Thyroid gland (tissue), 4 donors: ENCODE results near the gene ANP32A. TPM values are rescaled to one million over a fixed set of nuclear protein-coding genes. Genes with fewer than 3 reads are reported as not detected.

ENCODE experiments used
- DNase-seq, 2 donors: peaks; one replicate each; pipeline ENCODE4 v3.0.0-alpha.2; 2019
- H3K27ac ChIP-seq, 3 donors: fragments of 200-600 bp; sonication (generic); 1 replicate in 2 of 3; 2 replicates in 1 of 3; pipeline ENCODE4 v1.5.1; 2016 to 2019; ENCODE audit warnings: mild to moderate bottlenecking in 1 of 3, moderate library complexity in 1 of 3
- H3K27me3 ChIP-seq: fragments of 200-600 bp; sonication (generic); one replicate; pipeline ENCODE4 v1.5.1; 2019
- H3K36me3 ChIP-seq, 2 donors: fragments of 200-600 bp; sonication (generic); one replicate each; pipeline ENCODE4 v1.5.1; 2016 to 2019
- H3K4me1 ChIP-seq, 2 donors: fragments of 200-600 bp; sonication (generic); one replicate each; pipeline ENCODE4 v1.5.1; 2017 to 2019
- H3K4me3 ChIP-seq, 3 donors: fragments of 200-600 bp; sonication (generic); replicated peaks in 1 of 3; 1 replicate in 2 of 3; 2 replicates in 1 of 3; pipeline ENCODE4 v1.5.1; 2016; ENCODE audit warnings: mild to moderate bottlenecking in 1 of 3
- H3K9me3 ChIP-seq: fragments of 200-600 bp; sonication (generic); one replicate; pipeline ENCODE4 v1.5.1; 2017
- CTCF ChIP-seq, 6 experiments: fragments of 200-600 bp in 3 of 6; fragments of 450-650 bp in 3 of 6; sonication (generic) in 3 of 6; IDR thresholded peaks; one replicate each; pipeline ENCODE4 v1.5.1; 2016 to 2019; ENCODE audit warnings: antibody characterized with exemption in 6 of 6, mild to moderate bottlenecking in 2 of 6, inconsistent platforms in 1 of 6, moderate library complexity in 1 of 6
- POLR2A ChIP-seq, 2 donors: fragments of 450-650 bp; IDR thresholded peaks; one replicate each; pipeline ENCODE4 v1.6.1; 2017; ENCODE audit warnings: antibody characterized with exemption in 2 of 2, mild to moderate bottlenecking in 2 of 2, moderate library complexity in 1 of 2
- WGBS, 2 donors: methylation state at CpG; one replicate each; pipeline ENCODE4 v1.1.5; 2017; 5-methylcytosine and 5-hydroxymethylcytosine counted together
- intact Hi-C: fragments of 100-400 bp; cut with DNase I; formaldehyde crosslinking; loops from one replicate; pipeline ENCODE4 v1.15.1; 2023
- total RNA-seq, 4 donors: library from RNA; depleted of rRNA; stranded (reverse); fragments of >200 nt; gene quantifications; one replicate each; pipeline ENCODE4 v1.2.3, GENCODE V29; 2016

ANP32A gene
- total RNA-seq, 4 donors from 2014 or later = 65.4 to 116 (median 79.5) TPM

- 81 to 89% methylated on average over 3 of the region's 3 CpGs for WGBS, 2 donors
- Histone ChIP-seq H3K4me3 (no peak overlapping the region), H3K27me3 (no peaks in the 10 kb centered on the region), H3K4me1 (peaks cover 6 to 10% of the 10 kb centered on the region in 2 donors), H3K27ac (peak overlapping the region in 2 of 3 donors; percentile 5 to 15), H3K9me3 (no peaks in the 10 kb centered on the region), H3K36me3 (peaks cover 10% of the 10 kb centered on the region in 2 donors)
- no peak for DNase-seq
- TF ChIP-seq CTCF (IDR thresholded peaks at IDR 0.05) = no peak
- TF ChIP-seq POLR2A (IDR thresholded peaks at IDR 0.05) = no peak
- intact Hi-C loops = loop anchor here (10.0 kb wide), 1 partner anchor 100 kb away; no protein-coding TSS in a partner anchor
These were observed 45.5 kb downstream of the ANP32A start for GRCh38 chr15:68775236-68775577.

- H3K4me3 ChIP-seq = no peak overlapping the region
- DNase-seq = no peak
- 92 to 93% methylated on average over 3 of the region's 3 CpGs for WGBS, 2 donors
- H3K4me1 ChIP-seq = peaks cover 6 to 10% of the 10 kb centered on the region in 2 donors
- peak overlapping the region in 1 of 3 donors; percentile 15 for H3K27ac ChIP-seq
- H3K27me3 ChIP-seq = no peaks in the 10 kb centered on the region
- peaks cover 4 to 7% of the 10 kb centered on the region in 2 donors for H3K36me3 ChIP-seq
- no peaks in the 10 kb centered on the region for H3K9me3 ChIP-seq
- TF ChIP-seq CTCF (IDR thresholded peaks at IDR 0.05) = no peak
- TF ChIP-seq POLR2A (IDR thresholded peaks at IDR 0.05) = no peak
- intact Hi-C loops = loop anchor here (10.0 kb wide), 1 partner anchor 100 kb away; no protein-coding TSS in a partner anchor
These were observed 46.0 kb downstream of the ANP32A start for GRCh38 chr15:68774521-68775235.

- TF ChIP-seq CTCF (IDR thresholded peaks at IDR 0.05) (no peak), POLR2A (IDR thresholded peaks at IDR 0.05) (no peak)
- intact Hi-C loops = loop anchor here (10.0 kb wide), 1 partner anchor 101 kb away; no protein-coding TSS in a partner anchor
These were observed 46.6 kb downstream of the ANP32A start for GRCh38 chr15:68774120-68774519.

GRCh38 chr15:68773036-68773435 is 47.7 kb downstream of the ANP32A start:
- no peak for DNase-seq
- peaks cover 6 to 10% of the 10 kb centered on the region in 2 donors for H3K4me1 ChIP-seq
- TF ChIP-seq POLR2A (IDR thresholded peaks at IDR 0.05) (no peak), CTCF (IDR thresholded peaks at IDR 0.05) (no peak)
- H3K4me3 ChIP-seq = no peak overlapping the region
- H3K27me3 ChIP-seq = no peaks in the 10 kb centered on the region
- intact Hi-C loops = loop anchor here (10.0 kb wide), 1 partner anchor 102 kb away; no protein-coding TSS in a partner anchor
- no peaks in the 10 kb centered on the region for H3K9me3 ChIP-seq
- H3K36me3 ChIP-seq = no peaks in the 10 kb centered on the region
- H3K27ac ChIP-seq = no peak overlapping the region
- 92 to 95% methylated on average over 2 of the region's 2 CpGs for WGBS, 2 donors

More at GRCh38 chr15:68774120-68774519, 46.6 kb downstream of the ANP32A start:
- Histone ChIP-seq H3K4me1 (peaks cover 6 to 10% of the 10 kb centered on the region in 2 donors), H3K4me3 (no peak overlapping the region), H3K27me3 (no peaks in the 10 kb centered on the region), H3K36me3 (peaks cover 0 to 4% of the 10 kb centered on the region in 2 donors), H3K27ac (no peak overlapping the region), H3K9me3 (no peaks in the 10 kb centered on the region)
- no peak for DNase-seq
- WGBS, 2 donors = 90 to 93% methylated on average over 4 of the region's 4 CpGs

GRCh38 chr15:68770216-68770615 is 50.5 kb downstream of the ANP32A start:
- Histone ChIP-seq H3K36me3 (no peaks in the 10 kb centered on the region), H3K4me1 (peaks cover 4 to 6% of the 10 kb centered on the region in 2 donors), H3K27ac (no peak overlapping the region), H3K4me3 (no peak overlapping the region), H3K27me3 (no peaks in the 10 kb centered on the region), H3K9me3 (no peaks in the 10 kb centered on the region)
- no peak for DNase-seq
- TF ChIP-seq CTCF (IDR thresholded peaks at IDR 0.05) = no peak
- no peak for TF ChIP-seq POLR2A (IDR thresholded peaks at IDR 0.05)
- intact Hi-C loops = loop anchor here (10.0 kb wide), 1 partner anchor 105 kb away; no protein-coding TSS in a partner anchor
